WTC11 (cell line): ENCODE results near the gene RING1. TPM values are rescaled to one million over a fixed set of nuclear protein-coding genes. Genes with fewer than 3 reads are reported as not detected.

Experiments used
- ATAC-seq: fragments of 200-7000 bp; cut with Tn5 transposase; 2 replicates; pipeline ENCODE4 v1.10.0; 2021; ENCODE audit warnings: mild to moderate bottlenecking, moderate library complexity
- CTCF ChIA-PET: fragments of 300-600 bp; sonication (Branson Sonifier 250); formaldehyde crosslinking; loops from one replicate; lab custom pipeline; 2021; ENCODE audit warnings: antibody characterized with exemption; lab: Charles Lee
- POLR2A ChIA-PET: fragments of 350-600 bp; sonication (Branson Sonifier 250); formaldehyde crosslinking; loops from one replicate; lab custom pipeline; 2021; ENCODE audit warnings: antibody characterized with exemption; lab: Charles Lee
- DNase-seq: peaks from one replicate; pipeline ENCODE4 v3.0.0; 2021; ENCODE audit warnings: low spot score
- H3K27ac Mint-ChIP-seq: 2 replicates; pipeline ENCODE4 v1.8.0; 2021; ENCODE audit warnings: mixed read lengths
- H3K27me3 Mint-ChIP-seq: 2 replicates; pipeline ENCODE4 v1.8.0; 2021; ENCODE audit warnings: low read depth, mild to moderate bottlenecking, moderate library complexity, mixed read lengths
- H3K36me3 Mint-ChIP-seq: 2 replicates; pipeline ENCODE4 v1.8.0; 2021; ENCODE audit warnings: mixed read lengths
- H3K4me1 Mint-ChIP-seq: 2 replicates; pipeline ENCODE4 v1.8.0; 2022; ENCODE audit warnings: mixed read lengths
- H3K4me3 Mint-ChIP-seq: 2 replicates; pipeline ENCODE4 v1.8.0; 2021; ENCODE audit warnings: mild to moderate bottlenecking, moderate library complexity, mixed read lengths
- H3K9me3 Mint-ChIP-seq: 2 replicates; pipeline ENCODE4 v1.8.0; 2021; ENCODE audit warnings: mixed read lengths
- ATF2 ChIP-seq: sonication (generic); formaldehyde crosslinking; IDR thresholded peaks from 2 replicates; pipeline ENCODE4 v1.8.1; 2022; ENCODE audit warnings: low read depth, missing genetic modification reagents, borderline replicate concordance
- ATF3 ChIP-seq: sonication (generic); formaldehyde crosslinking; conservative IDR thresholded peaks from 2 replicates; pipeline ENCODE4 v1.8.1; 2022; ENCODE audit warnings: mild to moderate bottlenecking, missing genetic modification reagents
- CREB1 ChIP-seq: sonication (generic); formaldehyde crosslinking; IDR thresholded peaks from 2 replicates; pipeline ENCODE4 v1.8.0; 2023; ENCODE audit warnings: mild to moderate bottlenecking, missing genetic modification reagents
- CTCF ChIP-seq: fragments of 200-600 bp; IDR thresholded peaks from 2 replicates; pipeline ENCODE4 v1.8.0; 2022; ENCODE audit warnings: antibody characterized with exemption
- ESRRA ChIP-seq: sonication (generic); formaldehyde crosslinking; IDR thresholded peaks from 2 replicates; pipeline ENCODE4 v1.8.1; 2022; ENCODE audit warnings: mild to moderate bottlenecking, missing genetic modification reagents, borderline replicate concordance
- FOXP4 ChIP-seq: sonication (generic); formaldehyde crosslinking; IDR thresholded peaks from 2 replicates; pipeline ENCODE4 v1.8.0; 2022; ENCODE audit warnings: mild to moderate bottlenecking, missing genetic modification reagents
- HMGA2 ChIP-seq: fragments of 250-450 bp; sonication (Bioruptor Pico); IDR thresholded peaks from 2 replicates; pipeline ENCODE4 v1.4.0; 2021; ENCODE audit warnings: mild to moderate bottlenecking, moderate library complexity
- SMAD4 ChIP-seq: sonication (generic); formaldehyde crosslinking; IDR thresholded peaks from 2 replicates; pipeline ENCODE4 v1.8.0; 2022; ENCODE audit warnings: mild to moderate bottlenecking, missing genetic modification reagents
- TEAD4 ChIP-seq: sonication (generic); formaldehyde crosslinking; IDR thresholded peaks from 2 replicates; pipeline ENCODE4 v1.8.0; 2022; ENCODE audit warnings: mild to moderate bottlenecking, missing genetic modification reagents
- USF2 ChIP-seq: sonication (generic); formaldehyde crosslinking; IDR thresholded peaks from 2 replicates; pipeline ENCODE4 v1.8.1; 2023; ENCODE audit warnings: mild to moderate bottlenecking, missing genetic modification reagents, moderate library complexity
- ZNF121 ChIP-seq: sonication (generic); formaldehyde crosslinking; IDR thresholded peaks from 2 replicates; pipeline ENCODE4 v1.8.0; 2023; ENCODE audit warnings: missing genetic modification reagents
- ZNF138 ChIP-seq: sonication (generic); formaldehyde crosslinking; conservative IDR thresholded peaks from 2 replicates; pipeline ENCODE4 v1.8.1; 2022; ENCODE audit warnings: mild to moderate bottlenecking, moderate library complexity, missing genetic modification reagents
- ZNF396 ChIP-seq: fragments of 250-450 bp; sonication (Bioruptor Pico); IDR thresholded peaks from 2 replicates; pipeline ENCODE4 v1.8.0; 2021; ENCODE audit warnings: mild to moderate bottlenecking, moderate library complexity, borderline replicate concordance
- ZNF423 ChIP-seq: fragments of 250-450 bp; sonication (Bioruptor Pico); IDR thresholded peaks from 2 replicates; pipeline ENCODE4 v2.1.2; 2022; ENCODE audit warnings: mild to moderate bottlenecking, moderate library complexity
- total RNA-seq: library from RNA; stranded (reverse); gene quantifications from 3 replicates; pipeline ENCODE4 v1.2.3, GENCODE V29; 2021

RING1 gene
- total RNA-seq, 1 experiment from 2014 or later = 26.6 TPM

GRCh38 chr6:33171880-33172687 lies 36.2 kb upstream of the RING1 start:
- no peaks in the 10 kb centered on the region for H3K9me3 Mint-ChIP-seq
- H3K27me3 Mint-ChIP-seq = peaks cover 7% of the 10 kb centered on the region; the same call in 1 of the 2 replicates
- ChIA-PET POLR2A (no interaction called here), CTCF (interaction anchor here (0.6 to 3.5 kb wide), 37 partner anchors 10 to 318 kb away, joined by 3 to 55 read pairs (median 4); partner anchors contain the start of genes COL11A2, HLA-DMA, PSMB9 and RING1)
- H3K27ac Mint-ChIP-seq = no peak overlapping the region
- H3K36me3 Mint-ChIP-seq = no peaks in the 10 kb centered on the region
- no peak overlapping the region for H3K4me3 Mint-ChIP-seq
- TF ChIP-seq ZNF423 (CRISPR knock-in tag) = 0 out of 2 replicates have a peak, but pooled peaks have one; percentile 50
- no peak for TF ChIP-seq SMAD4 (CRISPR knock-in tag)
- H3K4me1 Mint-ChIP-seq = 0 out of 2 replicates have a peak, but pooled peaks cover 3% of the 10 kb centered on the region
- DNase-seq = no peak
- ATAC-seq = no peak

GRCh38 chr6:33172688-33173534 lies 35.4 kb upstream of the RING1 start:
- peaks cover 7% of the 10 kb centered on the region; the same call in 1 of the 2 replicates for H3K27me3 Mint-ChIP-seq
- TF ChIP-seq CREB1 (CRISPR knock-in tag) (no peak), CTCF (peak; percentile 51)
- TF ChIP-seq, all 79 proteins: peak for 1
- CTCF ChIA-PET = interaction anchor here (0.6 to 3.5 kb wide), 42 partner anchors 9 to 319 kb away, joined by 3 to 55 read pairs (median 4); partner anchors contain the start of genes COL11A2, HLA-DMA, PSMB9 and RING1
- Mint-ChIP-seq H3K4me1 (0 out of 2 replicates have a peak, but pooled peaks cover 3% of the 10 kb centered on the region), H3K36me3 (no peaks in the 10 kb centered on the region), H3K9me3 (no peaks in the 10 kb centered on the region), H3K27ac (no peak overlapping the region; the same call in 1 of the 2 replicates), H3K4me3 (no peak overlapping the region)
- DNase-seq (peak; percentile 71), ATAC-seq (peak; percentile 79)
- POLR2A ChIA-PET = no interaction called here

- CTCF ChIA-PET = interaction anchor here (0.8 to 3.5 kb wide), 14 partner anchors 12 to 240 kb away, joined by 3 to 55 read pairs (median 8); no protein-coding TSS in a partner anchor
- TF ChIP-seq ZNF396 (CRISPR knock-in tag) (no peak), ZNF138 (CRISPR knock-in tag) (no peak), ATF3 (CRISPR knock-in tag) (no peak), TEAD4 (CRISPR knock-in tag) (no peak), HMGA2 (CRISPR knock-in tag) (no peak), FOXP4 (CRISPR knock-in tag) (no peak), ATF2 (CRISPR knock-in tag) (no peak), ZNF121 (CRISPR knock-in tag) (no peak), ESRRA (CRISPR knock-in tag) (no peak), USF2 (CRISPR knock-in tag) (no peak), ZNF423 (CRISPR knock-in tag) (no peak)
- DNase-seq = no peak
- Mint-ChIP-seq H3K27ac (no peak overlapping the region), H3K9me3 (no peaks in the 10 kb centered on the region), H3K27me3 (peaks cover 7% of the 10 kb centered on the region; the same call in 1 of the 2 replicates), H3K4me3 (no peak overlapping the region), H3K4me1 (0 out of 2 replicates have a peak, but pooled peaks cover 3% of the 10 kb centered on the region), H3K36me3 (no peaks in the 10 kb centered on the region)
- POLR2A ChIA-PET = no interaction called here
- ATAC-seq = no peak
Measured at GRCh38 chr6:33173535-33174180, 34.6 kb upstream of the RING1 start.
